NCI-H1105 treated with DMSO at 0.1 percent for 48 hours (cell line): Measurements from ENCODE around the gene AGAP6.
"Not testable (repeated sequence)": the region's sequence is repeated elsewhere in the genome, so short reads cannot be mapped to it uniquely, and the experiment has no call there.

Experiments used
- DNase-seq: peaks from one replicate; lab custom pipeline; 2025; lab: John Stamatoyannopoulos, UW

AGAP6 gene

DNA sequence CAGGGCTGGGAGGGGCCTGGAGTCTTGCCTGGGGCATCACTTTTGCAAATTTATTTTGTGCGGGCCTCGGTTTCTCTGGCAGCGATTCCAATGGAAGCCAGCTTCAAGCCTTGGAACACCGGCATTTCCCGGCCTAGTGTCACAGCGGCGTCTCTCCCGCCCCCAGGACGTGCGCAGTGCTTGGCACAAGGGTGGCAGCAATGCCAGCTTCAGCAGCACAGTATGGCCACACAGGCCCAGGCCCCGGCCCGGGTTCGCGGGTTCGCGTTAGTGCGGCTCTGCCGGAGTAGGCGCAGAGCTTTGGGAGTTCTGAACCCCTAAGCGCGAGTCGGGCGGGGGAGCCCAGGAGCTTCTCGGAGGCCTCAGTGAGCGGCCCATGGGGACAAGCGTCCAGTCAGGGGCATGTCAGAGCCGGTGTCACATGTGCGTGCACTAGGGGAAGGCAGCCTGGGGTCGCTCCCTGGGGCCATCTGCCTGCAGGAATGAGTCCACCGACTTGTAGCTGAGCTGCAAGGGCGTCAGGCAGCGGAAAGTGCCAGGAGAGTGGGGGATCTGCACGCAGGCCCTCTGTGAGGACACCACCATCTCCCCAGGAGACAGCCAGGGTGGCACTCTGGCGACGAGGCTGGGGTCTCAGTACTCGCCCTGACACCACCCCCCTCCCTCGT, 36.6 kb downstream of the AGAP6 start:
- DNase-seq = not testable (repeated sequence)

DNA sequence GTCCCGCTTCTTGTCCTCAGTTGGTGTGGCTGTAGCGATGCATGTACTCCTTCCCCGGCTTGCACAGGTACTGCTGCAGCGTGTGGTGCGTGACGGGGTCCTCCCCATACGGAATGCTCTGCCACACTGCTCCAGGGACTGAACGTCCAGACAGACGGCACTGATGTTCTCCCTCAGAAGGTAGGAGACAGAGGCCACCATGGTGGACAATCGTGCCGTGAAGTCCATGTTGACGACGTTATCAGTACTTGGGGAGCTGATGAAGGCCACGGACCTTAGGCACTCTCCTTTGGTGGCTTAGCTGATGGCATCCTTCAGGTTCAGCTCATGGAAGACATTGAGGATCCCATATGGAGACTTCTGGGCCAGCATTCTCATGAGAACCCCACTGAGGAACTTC, 37.4 kb downstream of the AGAP6 start:
- DNase-seq = no peak

DNA sequence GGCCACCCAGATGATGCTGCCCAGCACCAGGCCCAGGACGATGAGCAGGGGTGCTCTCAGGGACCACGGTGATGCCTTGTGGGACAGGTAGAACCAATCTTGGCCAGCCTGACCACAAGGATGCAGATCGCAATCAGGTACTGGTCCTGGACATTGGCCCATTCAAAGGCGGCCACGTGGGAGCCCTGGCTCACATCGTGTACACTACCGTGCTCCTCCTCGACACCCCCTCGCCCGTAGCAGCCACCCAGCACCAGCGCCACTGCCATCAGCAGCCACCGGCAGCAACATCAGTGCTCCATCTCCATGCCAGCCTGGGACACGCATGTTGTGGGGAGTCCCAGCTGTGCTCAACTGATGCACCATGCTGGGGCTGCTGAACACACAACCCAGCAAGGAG, 39.0 kb downstream of the AGAP6 start:
- no peak for DNase-seq

DNA sequence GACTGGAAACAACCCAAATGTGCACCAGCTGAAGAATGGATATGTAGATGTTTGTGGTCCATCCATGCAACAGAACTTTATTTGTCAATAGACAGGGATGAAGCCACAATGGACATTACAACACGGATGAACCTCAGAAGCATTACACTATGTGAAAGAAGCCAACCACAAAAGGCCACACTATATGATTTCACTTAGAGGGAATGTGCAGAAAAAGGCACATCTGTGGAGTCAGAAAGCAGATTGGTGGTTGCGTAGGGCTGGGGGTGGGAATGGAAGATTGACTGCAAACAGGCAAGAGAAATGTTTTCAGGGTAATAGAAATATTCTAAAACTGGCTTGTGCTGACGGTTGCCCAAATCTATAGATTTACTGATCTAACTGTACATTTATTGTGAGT, 45.3 kb downstream of the AGAP6 start:
- no peak for DNase-seq

DNA sequence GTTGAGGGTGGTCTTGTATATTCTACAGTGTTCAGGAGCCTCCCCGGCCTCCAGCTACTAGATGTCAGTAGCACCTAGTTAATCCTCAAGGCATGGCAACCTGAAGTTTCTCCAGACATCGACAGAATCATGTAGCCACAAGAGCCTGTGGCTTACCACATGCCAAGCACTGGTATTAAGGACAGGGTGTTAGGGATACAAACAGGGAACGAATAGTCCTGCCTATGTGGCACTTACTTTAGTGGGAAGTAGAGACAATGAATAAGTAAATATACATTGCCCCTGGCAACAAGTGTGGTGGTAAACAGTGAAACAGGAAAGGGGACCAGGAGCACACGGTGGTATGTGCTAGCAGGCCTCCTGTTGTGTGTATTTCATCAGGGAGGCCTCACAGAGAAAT, 47.1 kb downstream of the AGAP6 start:
- not testable (repeated sequence) for DNase-seq

DNA sequence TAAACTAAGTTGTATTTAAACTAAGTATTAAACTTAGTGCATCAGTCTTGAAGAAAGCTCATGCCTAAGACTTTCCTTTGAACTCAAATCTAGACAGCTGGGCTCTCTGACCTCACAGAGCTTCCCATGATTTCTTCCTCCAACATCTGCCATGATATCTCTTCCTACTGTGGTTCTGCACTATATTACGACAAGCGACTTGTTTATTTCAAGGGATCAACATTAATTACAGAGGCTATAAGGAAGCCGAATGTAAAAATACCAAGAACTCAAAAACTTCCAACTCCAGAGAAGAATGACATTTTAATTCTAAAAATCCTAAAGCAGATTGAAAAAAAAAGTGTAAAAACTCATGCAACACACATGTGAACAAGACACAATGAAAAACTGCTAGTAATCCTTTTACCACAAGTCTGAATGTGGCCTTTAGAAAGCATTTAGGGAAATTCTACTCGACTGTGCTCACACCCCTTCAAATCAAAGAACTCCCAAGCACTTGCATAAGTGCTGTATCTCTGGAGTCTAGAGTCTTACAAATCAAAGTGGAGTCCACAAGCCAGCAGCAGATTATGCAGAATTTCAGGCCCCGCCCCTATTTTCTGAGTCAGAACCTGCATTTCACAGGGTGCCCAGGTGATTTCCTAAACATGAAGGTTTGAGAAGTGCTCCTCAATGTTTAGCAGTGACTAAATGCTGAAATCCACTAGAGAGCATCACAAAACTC, 56.9 kb downstream of the AGAP6 start:
- no peak for DNase-seq

DNA sequence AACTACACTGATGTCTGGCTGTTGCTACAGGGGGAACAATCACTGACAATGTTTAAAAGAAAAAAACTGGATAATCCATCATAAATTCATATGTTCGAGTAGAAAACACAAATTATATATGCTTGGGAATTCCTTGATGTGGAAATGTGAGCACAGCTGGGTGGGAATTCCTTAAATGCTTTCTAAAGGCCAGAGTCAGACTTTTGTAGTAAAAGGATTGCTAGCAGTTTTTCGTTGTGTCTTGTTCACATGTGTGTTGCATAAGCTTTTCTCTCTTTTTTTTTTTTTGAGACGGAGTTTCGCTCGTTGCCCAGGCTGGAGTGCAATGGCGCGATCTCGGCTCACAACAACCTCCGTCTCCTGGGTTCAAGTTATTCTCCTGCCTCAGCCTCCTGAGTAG, 58.3 kb downstream of the AGAP6 start:
- DNase-seq = not testable (repeated sequence)

DNA sequence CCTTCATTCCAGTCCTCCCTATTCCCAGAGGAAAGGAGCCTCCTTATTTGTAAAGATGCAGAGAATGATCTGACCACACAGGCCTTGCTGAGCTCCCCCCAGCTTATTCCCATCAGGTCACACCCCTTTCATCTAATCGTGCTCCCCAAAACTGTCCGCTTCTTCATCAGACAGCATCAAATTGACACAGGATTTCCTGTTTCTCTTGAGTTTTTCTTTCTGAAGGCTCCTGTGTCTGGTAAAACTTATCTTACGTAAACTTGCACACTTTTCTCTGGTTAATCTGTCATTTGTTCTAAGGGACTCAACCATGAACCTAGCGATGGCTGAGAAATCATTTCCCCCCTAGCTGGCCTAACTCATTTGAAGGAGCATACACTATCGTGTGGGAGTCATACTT, 59.4 kb downstream of the AGAP6 start:
- DNase-seq = not testable (repeated sequence)

DNA sequence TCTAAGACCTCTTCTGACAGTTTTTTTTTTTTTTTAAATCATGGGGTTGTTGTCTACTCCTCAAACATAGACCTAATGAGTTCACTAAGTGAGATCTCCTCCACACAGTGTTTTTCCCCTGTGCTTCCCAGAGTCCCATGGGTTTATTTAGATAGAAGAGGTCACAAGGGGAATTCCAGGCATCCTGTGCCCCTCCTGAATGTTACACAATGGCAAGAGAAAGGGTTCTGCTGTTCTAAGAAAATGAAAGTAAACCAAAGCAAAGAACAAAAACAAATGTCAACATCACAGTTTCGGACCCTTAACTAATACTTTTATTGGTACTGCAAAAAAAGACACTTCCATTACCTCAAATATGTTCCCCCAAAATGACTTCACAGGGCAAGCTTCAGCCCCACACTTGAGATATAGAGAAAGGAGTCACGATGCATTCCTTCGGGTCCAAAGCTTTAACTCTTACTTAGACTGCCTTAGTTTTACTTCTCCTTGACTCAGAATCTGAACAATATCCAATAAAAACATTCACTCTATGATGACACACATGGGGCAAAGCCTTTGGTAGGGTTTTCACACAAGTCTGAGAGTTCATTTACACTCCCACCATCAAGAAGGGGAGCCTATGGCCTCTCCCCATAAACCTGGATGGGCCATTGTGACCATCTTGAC, 63.9 kb downstream of the AGAP6 start:
- DNase-seq = not testable (repeated sequence)

DNA sequence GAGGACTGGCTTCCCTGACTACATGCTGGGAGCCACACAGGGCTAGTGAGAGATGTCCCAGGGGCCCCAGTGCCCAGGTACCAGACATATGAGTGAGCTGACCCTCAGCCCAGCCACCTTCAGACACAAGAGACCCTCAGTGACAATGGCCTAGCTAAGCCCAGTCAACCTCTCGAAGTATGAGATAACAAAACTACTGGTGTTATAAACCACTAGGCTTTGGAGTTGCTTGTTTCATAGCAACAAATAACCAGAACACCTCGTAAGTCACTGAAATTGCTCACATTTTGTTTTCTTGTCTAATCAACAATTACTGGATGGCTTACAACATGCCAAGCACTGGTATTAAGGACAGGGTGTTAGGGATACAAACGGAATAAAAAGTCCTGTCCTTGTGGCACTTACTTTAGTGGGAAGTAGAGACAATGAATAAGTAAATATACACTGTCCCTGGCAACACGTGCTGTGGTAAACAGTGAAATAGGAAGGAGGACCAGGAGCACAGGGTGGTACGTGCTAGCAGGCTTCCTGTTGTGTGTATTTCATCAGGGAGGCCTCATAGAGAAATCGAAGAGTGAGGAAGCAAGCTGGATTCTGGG, 64.7 kb downstream of the AGAP6 start:
- not testable (repeated sequence) for DNase-seq

DNA sequence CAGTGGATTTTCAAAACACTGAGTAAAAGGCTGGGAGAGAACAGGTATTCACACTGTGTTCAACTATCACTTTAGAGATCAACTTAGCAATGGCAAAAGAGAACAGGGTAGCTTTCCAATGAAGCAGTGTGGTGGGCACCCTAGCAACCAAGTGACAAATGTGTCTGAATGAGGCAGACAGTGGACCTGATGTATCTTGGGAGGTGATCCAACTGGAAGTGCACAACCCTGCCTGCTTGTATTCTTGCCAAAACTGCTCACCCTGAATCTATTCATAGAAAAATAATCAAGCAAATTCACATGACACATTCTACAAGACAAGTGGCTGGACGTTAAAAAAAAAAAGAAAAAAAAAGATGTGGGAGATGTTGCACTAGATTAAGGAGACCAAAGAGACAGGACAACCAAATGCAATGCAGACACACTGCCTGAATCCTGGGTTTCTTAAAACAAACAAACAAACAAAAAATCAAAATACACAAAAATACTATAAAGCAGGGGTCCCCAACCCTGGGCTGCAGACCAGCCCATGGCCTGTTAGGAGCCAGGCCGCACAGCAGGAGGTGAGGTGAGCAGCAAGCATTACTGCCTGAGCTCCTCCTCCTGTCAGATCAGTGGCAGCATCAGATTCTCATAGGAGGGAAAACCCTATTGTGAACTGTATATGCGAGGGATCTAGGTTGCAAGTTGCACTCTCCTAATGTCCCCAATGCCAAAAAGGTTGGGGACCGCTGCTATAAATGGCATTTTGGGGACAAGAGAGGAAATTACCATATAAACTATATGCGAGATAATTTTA, 67.5 kb downstream of the AGAP6 start:
- not testable (repeated sequence) for DNase-seq

DNA sequence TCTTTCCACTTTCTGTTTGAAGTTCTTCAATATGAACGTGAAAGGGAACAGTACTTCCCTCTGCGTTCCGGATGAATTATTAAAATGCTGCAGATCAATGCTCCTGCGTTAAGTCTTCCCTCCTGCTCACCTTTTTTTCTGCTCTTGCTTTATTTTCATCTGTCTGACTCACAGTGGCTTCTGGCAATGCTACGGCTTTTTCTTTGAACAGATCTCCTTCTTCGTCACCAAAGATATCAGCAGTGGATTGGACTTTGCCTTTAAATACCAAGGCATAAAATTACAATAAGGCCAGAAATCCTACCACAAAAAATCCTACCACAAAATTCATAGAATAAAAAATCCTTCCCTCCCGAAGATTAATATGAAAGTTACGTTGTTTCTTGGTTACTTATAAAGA, 68.4 kb downstream of the AGAP6 start:
- DNase-seq = not testable (repeated sequence)

DNA sequence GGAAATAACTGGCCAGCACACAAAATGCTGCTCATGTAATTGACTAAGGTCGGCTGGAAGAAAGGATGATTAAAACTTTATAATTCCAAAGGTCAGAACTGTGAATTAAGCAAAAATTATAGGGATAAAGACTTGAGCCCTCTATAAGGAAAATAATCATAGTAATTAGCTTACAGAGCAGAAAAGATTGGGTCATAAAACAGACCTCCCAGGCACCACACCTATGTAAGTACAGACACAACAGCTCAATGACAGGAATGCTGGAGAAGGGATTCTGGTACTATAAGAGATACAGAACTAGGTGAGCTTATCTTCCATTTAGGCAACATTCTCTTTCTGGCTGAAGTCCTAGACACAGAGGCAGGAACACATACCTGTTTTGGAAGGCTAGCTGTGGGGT, 70.5 kb downstream of the AGAP6 start:
- DNase-seq = not testable (repeated sequence)

DNA sequence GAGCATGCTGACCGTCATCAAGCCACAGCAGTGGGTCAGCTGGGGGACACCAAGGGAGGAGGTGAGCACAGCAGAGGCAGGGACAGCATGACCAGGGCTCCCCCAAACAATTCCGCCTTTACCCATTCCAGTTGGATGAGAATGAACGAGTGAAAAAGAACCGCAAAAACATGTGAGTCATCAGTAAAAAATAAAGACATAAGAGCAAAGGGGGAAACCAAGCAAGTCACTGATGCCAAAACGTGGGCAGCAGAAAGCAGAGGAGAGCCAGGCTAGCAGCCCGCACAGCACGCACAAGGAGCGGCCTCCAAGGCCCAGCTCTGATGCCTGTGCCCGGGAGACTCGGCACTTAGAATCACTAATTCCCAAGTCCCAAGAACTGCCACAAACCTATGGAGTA, 71.7 kb downstream of the AGAP6 start:
- DNase-seq = not testable (repeated sequence)
